ENCODE measurements around the gene RFTN2. TPM values are rescaled to one million over a fixed set of nuclear protein-coding genes. Genes with fewer than 3 reads are reported as not detected.
A peak's percentile ranks its signal among the peaks of the same experiment; 100 is the strongest.

RFTN2 gene
- total and polyA plus RNA-seq, 2 experiments from 2014 or later, result 0.42 to 2.1 TPM

- no peak overlapping the region for H3K4me3 Mint-ChIP-seq
- H3K27ac Mint-ChIP-seq, result no peak overlapping the region
- H3K4me1 ChIP-seq (ENCODE audit: insufficient read depth), result peaks cover 21% of the 10 kb centered on the region
- no peaks in the 10 kb centered on the region for H4K20me1 ChIP-seq (replicated peaks; ENCODE audit: insufficient read depth)
- no peaks in the 10 kb centered on the region for H3K36me3 ChIP-seq (ENCODE audit: insufficient read depth)
- H3K27ac ChIP-seq (ENCODE audit: low read depth), result 0 out of 2 replicates have a peak overlapping the region, but pooled peaks have one; percentile 9
- H3K27me3 Mint-ChIP-seq (ENCODE audit: insufficient read depth, low read depth, poor library complexity), result peaks cover 11% of the 10 kb centered on the region
- H3K36me3 Mint-ChIP-seq (ENCODE audit: low read depth), result peaks cover 32% of the 10 kb centered on the region
- peak overlapping the region; percentile 31 for H3K4me2 ChIP-seq
- peaks cover 17% of the 10 kb centered on the region for H3K9me3 Mint-ChIP-seq
- TF ChIP-seq ZNF462 (CRISPR knock-in tag; IDR thresholded peaks at IDR 0.05) (no peak), EZH2 (IDR thresholded peaks at IDR 0.05; ENCODE audit: low read depth, unreplicated experiment) (no peak), CREB1 (CRISPR knock-in tag; IDR thresholded peaks at IDR 0.05; ENCODE audit: low read depth) (no peak), POLR2AphosphoS5 (IDR thresholded peaks at IDR 0.05; ENCODE audit: low read depth) (no peak), EZH2phosphoT487 (IDR thresholded peaks at IDR 0.05; ENCODE audit: unreplicated experiment) (no peak), ZNF331 (CRISPR knock-in tag; IDR thresholded peaks at IDR 0.05; ENCODE audit: low read depth) (no peak), JUNB (IDR thresholded peaks at IDR 0.05; ENCODE audit: unreplicated experiment) (no peak), NANOG (IDR thresholded peaks at IDR 0.05; ENCODE audit: borderline replicate concordance) (no peak), CTCF (conservative IDR thresholded peaks at IDR 0.05; ENCODE audit: low read depth in 2 of 2) (no peak)
- TF ChIP-seq, protein P1, sequence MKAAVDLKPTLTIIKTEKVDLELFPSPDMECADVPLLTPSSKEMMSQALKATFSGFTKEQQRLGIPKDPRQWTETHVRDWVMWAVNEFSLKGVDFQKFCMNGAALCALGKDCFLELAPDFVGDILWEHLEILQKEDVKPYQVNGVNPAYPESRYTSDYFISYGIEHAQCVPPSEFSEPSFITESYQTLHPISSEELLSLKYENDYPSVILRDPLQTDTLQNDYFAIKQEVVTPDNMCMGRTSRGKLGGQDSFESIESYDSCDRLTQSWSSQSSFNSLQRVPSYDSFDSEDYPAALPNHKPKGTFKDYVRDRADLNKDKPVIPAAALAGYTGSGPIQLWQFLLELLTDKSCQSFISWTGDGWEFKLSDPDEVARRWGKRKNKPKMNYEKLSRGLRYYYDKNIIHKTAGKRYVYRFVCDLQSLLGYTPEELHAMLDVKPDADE (IDR thresholded peaks at IDR 0.05), result no peak
- no peak overlapping the region for H3K4me3 ChIP-seq
- DNase-seq (ENCODE audit: low spot score) (no peak), ATAC-seq (no peak)
- no peaks in the 10 kb centered on the region for H3F3A ChIP-seq (replicated peaks; ENCODE audit: low read depth)
- no peaks in the 10 kb centered on the region; the same call in 1 of the 2 replicates for H3K9me2 ChIP-seq (ENCODE audit: insufficient read depth)
- no peak overlapping the region for H2AFZ ChIP-seq
- H3K79me2 ChIP-seq (replicated peaks; ENCODE audit: insufficient read depth), result no peaks in the 10 kb centered on the region
- no peaks in the 10 kb centered on the region for H3K27me3 ChIP-seq (ENCODE audit: insufficient read depth)
- H3K4me1 Mint-ChIP-seq, result peaks cover 31% of the 10 kb centered on the region
Observed at GRCh38 chr2:197596766-197597165, 78.6 kb downstream of the RFTN2 start.

Measured in GM23338 (cell line).